Dedifferentiated amniotic fluid mesenchymal stem cell (primary cell): Measurements from ENCODE around the gene VAMP4.
A peak's percentile ranks its signal among the peaks of the same experiment; 100 is the strongest.
"Not testable (repeated sequence)": the region's sequence is repeated elsewhere in the genome, so short reads cannot be mapped to it uniquely, and the experiment has no call there.

Experiments used
- DNase-seq: peaks from one replicate; pipeline ENCODE4 v3.0.0-alpha.2; 2016; ENCODE audit errors: extremely low spot score

Gene VAMP4

DNA sequence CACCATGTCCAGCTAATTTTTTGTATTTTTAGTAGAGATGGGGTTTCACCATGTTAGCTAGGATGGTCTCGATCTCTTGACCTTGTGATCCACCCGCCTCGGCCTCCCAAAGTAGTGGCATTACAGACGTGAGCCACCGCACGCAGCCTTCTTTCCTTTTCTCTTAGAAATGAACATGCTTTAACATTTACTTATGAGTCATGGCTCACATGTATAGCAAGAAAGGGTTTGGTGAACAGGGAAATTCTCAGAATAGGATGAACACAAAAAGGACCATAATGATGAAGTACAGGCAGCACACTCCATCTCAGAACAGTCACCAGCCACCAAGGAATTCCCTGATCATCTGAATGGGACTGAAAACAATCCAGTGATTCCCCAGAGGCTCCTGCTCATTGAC is 9.4 kb upstream of the VAMP4 start:
- no peak for DNase-seq

DNA sequence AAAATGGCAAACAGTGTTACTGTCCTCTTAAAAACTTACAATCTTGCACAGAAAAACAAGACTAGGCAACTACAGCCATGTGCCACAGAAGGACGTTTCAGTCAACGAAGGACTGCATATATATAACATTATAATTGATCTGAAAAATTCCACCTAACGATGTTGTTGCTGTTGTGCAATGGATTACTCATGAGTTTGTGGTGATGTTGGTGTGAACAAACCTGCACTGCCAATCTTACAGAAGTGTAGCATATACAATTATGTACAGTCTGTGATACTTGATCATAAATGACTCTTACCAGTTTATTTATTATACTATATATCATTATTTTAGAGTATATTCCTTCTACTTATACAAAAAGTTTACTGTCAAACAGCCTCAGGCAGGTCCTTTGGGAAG is 6.8 kb upstream of the VAMP4 start:
- no peak for DNase-seq

DNA sequence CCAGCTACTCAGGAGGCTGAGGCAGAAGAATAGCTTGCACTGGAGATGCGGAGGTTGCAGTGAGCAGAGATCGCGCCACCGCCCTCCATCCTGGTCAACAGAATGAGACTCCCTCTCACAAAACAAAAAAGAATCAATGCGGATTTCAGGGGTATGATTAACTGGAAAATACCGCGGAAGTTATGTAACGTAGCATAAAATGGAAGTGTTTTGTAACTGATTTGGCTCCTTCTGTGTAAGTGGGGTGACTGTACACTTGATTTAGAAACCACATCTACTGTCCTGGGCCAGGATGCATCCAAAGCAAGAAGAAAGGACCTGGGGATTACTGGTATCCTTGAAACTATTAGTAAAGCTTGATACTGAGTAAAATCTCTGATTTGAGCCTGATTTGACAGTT is 3.1 kb upstream of the VAMP4 start:
- DNase-seq, result no peak

- peak; percentile 80 for DNase-seq
These were observed 1.4 kb upstream of the VAMP4 start for GRCh38 chr1:171743081-171743870.

DNA sequence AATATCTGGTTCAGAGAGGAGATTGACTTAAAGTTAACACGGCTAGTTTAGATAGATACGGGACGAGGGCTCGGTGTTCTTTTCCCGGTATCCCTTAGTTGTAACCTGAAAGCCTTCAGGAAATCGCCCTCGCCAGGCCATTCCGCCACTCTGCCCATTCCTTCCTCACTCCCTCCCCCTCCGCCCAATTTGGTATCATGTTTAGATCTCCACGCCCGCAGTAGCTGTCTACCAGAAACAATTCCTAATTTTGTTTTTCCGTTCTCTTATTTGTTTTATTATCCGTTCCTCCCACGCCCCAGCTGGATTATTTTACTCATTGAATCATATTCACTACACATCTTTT is 685 bp upstream of the VAMP4 start:
- DNase-seq, result peak; percentile 46

DNA sequence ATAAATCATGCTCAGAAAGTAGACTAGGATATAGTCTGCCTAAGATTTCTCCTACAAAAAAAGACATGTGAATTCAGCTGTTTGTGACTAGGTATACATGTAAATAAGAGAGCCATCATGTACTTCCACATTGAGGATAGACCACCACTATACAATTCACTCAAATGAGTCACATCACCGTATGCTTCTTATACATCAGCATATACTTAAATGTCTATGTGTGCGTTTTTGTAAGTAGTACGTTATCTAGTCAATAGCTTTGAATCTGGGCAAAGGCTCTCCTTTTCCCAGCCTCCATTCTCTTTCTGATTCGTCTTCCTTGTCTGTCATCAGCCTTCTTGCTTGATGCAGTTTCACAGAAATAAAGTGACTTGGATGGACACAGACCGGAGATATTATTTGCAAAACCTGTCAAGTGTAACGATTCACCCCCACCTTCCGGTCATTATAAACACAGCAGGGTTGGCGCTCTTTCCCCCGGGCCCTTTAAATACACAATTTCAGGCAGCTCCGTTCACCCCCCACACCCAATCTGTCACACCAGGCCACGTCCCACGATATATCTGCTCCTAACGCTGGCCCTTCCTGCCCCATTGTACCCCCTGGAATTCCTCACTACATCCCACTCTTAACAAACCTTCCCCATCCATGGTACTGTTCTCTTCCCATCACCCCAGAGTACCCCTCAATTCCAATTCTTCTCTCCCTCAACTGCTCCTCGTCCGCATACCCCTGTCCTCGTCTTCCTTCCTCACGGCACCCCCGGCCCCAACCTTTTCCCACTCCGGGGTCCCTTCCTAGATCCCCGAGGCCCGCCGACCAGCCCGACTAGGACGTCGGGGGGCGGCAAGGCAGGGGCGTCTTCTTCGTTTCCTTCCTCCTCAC is 636 bp downstream of the VAMP4 start:
- DNase-seq, result peak; percentile 37

- DNase-seq, result no peak
These were observed 1.5 kb downstream of the VAMP4 start for GRCh38 chr1:171740356-171740863.

DNA sequence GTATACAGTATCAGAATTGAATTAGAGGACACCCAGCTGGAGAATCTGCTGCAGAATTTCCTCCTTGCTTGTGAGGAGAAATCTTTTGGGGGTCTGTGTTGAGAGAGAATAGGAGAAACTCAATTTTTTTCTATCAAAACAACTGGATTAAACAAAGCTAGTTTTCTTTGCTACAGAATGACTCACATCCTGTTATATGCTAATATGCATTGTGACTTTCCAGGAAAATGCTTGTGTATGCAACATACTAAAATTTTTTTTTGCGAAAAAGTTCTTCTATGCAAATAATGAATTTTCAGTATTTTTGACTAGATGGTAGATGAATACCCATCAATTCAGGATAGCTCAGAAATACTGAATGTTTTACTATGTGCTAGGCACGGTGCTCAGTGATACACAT is 2.2 kb downstream of the VAMP4 start:
- DNase-seq, result no peak

DNA sequence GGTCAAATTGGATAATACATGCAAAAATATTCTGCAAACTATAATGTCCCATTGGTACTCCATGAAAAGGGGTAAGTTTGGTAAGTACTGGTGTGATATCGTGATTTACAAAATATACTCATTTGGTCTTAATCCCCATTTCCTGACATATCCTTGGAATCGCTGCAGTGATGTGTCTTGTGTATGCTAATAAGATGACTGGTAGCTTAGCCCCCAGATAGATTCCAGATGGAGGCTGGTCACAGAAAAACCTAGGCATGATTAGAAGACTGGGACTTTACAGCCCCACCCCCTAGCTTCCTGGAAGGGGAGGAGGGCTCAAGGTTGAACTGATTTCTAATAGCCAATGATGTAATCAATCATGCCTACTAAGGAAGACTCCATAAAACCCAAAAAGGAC is 3.0 kb downstream of the VAMP4 start:
- DNase-seq, result no peak

DNA sequence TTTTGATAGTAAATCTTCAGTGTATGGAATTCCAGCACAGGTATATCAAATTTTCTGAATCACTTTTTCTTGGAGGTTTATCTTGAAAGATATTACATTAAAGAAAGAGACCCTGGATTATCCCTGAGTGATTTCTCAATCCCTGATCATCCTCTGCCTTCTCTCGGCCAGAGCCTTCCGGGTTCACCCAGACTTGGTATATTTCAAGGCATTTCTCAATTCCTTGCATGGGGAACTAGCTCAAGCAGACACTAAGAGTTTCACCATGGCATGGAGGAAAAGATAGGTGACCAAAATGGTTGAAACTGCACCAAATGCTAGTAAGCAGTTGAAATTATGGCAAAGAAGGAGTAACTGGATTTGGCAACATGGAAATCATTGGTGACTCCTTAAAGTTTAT is 5.7 kb downstream of the VAMP4 start:
- no peak for DNase-seq

DNA sequence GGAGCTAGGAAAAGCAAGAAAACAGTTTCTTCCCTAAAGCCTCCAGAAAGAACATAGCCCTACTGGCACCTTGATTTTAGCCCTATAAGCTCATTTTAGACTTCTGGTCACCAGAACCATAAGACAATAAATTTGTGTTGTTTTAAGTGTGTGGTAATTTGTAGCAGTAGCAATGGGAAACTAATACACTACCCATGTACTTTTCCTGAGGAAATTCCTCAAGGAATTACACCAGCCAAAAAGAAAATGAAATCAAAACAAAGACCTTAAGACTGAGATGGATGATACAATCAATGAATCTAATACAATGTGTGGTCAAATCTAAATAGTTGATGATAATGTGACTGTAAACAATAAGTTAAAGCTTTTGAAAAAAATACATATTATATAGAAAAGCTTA is 11.8 kb downstream of the VAMP4 start:
- no peak for DNase-seq

- DNase-seq, result no peak
These were observed 14.1 kb downstream of the VAMP4 start for GRCh38 chr1:171727778-171728177.

DNA sequence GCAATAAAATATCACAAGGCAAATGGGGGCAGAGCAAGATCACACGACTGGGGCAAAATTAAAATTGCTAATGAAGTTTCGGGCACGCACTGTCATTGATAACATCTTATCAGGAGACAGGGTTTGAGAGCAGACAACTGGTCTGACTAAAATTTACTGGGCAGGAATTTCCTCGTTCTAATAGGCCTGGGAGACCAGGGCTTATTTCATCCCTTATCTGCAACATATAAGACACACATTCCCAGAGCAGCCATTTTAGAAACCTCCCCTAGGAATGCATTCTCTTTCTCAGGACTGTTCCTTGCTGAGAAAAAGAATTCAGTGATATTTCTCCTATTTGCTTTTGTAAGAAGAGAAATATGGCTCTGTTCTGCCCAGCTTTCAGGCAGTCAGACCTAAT is 18.7 kb downstream of the VAMP4 start:
- not testable (repeated sequence) for DNase-seq

- DNase-seq, result no peak
These were observed 23.0 kb downstream of the VAMP4 start for GRCh38 chr1:171718848-171719247.

- DNase-seq, result no peak
These were observed 23.6 kb downstream of the VAMP4 start for GRCh38 chr1:171718216-171718615.

DNA sequence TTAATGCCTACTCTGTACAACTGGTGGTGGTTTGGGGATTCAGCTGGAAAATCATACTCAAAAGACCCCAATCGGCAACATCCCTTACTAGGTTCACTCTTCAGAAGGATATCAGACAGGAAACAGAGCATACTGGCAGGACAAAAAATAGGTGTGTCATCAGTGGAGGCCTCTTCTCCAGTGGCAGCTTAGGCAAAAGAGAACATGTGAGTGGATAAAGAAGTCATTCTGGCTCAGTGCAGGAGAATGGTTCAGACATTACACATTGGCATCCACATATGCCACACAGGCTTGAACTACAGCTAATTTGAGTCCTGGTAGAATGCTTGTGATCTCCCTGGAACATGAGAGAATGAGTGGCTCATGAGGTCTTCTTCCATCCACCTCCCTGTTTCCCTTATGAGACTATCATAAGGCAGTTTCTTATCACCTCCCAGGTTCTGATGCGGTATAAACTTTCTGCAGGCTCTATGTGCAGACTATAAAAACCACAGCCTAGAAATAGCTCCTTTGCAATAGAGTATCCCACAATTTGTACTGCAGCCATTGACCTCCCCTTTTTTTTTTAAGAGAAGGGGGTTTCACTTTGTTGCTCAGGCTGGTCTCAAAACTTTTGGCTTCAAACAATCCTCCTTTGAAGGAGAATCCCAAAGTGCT is 24.7 kb downstream of the VAMP4 start:
- no peak for DNase-seq

DNA sequence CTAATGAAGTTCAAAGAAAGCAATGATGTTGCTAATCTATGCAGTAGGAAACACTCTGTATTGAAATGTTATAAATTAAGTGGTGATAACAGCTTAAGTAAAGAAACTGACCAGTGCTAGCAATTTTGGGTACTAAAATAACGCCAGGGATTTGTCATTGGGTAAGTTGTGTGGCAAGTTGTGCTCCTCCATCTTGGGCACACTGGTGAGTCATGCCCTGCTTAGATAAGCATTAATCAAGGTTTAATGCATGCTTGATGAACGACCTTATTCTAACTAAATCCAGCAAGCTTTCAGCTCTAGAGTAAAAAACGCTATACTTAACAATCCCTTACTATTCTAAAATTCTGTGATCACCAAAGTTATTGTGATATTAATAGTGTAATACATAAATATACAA is 25.2 kb downstream of the VAMP4 start:
- DNase-seq, result no peak

DNA sequence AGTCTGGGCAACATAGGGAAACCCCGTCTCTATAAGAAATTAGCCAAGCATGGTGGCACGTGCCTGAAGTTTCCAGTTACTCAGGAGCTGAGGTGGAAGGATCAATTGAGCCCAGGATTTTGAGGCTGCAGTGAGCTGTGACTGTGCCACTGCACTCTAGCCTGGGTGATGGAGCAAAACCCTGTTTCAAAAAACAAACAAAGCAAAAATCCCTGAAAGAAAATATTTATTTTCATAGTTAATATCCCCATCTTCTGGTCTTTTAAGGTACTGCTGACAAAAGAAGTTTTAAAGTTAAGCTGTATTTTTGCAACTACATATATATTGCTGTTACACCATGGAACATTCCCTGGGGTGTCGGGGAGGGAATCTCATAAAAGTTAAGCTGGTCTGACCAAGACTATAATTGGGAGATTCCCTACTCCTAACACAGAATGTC is 26.0 kb downstream of the VAMP4 start:
- peak; percentile 27 for DNase-seq

- no peak for DNase-seq
These were observed 29.5 kb downstream of the VAMP4 start for GRCh38 chr1:171712341-171712740.

GRCh38 chr1:171711643-171712042 is 30.2 kb downstream of the VAMP4 start:
- DNase-seq, result no peak

DNA sequence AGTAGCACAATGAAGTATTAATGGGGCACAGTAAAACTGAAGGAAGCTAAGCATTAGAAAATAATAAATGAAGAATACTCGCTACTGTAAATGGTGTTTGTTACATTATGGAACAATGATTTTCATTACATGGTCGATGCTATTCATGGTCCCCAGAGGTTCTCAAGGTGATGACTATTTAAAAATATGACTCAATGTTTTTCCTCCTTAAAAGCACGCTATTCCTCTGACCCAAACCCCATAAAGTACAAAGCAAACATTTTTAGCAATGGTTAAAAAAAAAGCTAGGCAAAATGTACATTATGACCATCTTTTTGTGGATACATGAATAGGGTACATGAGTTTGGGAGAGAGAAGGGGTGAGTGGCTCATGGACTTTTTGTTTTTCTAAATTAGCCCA is 34.3 kb downstream of the VAMP4 start:
- DNase-seq, result no peak

- no peak for DNase-seq
These were observed 39.3 kb downstream of the VAMP4 start for GRCh38 chr1:171702598-171702997.
